WI38 (cell line): ENCODE measurements around the gene QSOX2.

ENCODE experiments used
- H3K4me3 ChIP-seq: 2 replicates; pipeline ENCODE4 v1.5.1; 2011; ENCODE audit warnings: low read depth, mild to moderate bottlenecking, control low read depth, low read length
- TF ChIP-seq, protein P1 (sequence below): IDR thresholded peaks from 2 replicates; pipeline ENCODE4 v1.5.1; 2012; ENCODE audit warnings: low read depth, mild to moderate bottlenecking, control low read depth, low read length

QSOX2 gene

DNA sequence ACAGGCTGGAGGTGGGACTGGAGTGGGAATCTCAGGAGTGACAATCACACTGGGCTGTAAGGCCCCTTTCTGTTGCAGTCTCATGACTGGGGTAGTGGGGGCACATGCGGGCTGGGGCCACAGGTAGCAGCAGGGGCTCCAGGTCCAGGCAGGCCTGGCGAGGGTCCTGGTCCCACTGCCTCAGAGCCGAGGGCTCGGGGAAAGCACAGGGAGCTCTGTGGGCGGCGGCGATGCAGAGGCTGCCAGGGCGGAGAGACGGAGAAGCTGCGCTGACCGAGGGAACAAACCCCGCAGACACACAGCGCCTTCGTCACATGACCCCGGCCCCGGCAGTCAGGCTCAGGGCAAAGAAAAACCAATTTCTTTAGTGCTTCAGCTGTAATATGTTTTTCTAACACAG lies 35.3 kb downstream of the QSOX2 start:
- TF ChIP-seq, protein P1, sequence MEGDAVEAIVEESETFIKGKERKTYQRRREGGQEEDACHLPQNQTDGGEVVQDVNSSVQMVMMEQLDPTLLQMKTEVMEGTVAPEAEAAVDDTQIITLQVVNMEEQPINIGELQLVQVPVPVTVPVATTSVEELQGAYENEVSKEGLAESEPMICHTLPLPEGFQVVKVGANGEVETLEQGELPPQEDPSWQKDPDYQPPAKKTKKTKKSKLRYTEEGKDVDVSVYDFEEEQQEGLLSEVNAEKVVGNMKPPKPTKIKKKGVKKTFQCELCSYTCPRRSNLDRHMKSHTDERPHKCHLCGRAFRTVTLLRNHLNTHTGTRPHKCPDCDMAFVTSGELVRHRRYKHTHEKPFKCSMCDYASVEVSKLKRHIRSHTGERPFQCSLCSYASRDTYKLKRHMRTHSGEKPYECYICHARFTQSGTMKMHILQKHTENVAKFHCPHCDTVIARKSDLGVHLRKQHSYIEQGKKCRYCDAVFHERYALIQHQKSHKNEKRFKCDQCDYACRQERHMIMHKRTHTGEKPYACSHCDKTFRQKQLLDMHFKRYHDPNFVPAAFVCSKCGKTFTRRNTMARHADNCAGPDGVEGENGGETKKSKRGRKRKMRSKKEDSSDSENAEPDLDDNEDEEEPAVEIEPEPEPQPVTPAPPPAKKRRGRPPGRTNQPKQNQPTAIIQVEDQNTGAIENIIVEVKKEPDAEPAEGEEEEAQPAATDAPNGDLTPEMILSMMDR, result no peak
- no peak overlapping the region for H3K4me3 ChIP-seq

DNA sequence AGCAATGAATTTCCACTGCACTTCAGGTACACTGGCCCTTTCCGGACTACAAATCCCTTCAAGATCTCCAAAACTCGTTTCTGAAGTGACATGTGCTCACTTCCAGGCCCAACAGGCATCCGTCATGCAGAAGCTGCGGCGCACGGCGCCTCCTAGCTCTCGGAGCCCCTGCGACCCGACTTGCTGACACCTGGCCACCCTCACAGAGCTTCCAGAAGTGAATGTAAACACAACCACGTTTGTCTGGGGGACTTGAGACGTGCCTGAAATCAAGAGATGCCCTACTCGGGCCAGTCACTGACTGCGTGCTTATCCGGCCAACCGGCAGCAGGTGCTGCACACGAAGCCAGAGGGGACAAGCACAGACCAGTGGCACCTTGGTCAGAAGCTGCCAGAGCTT lies 35.8 kb downstream of the QSOX2 start:
- TF ChIP-seq, protein P1, result no peak
- H3K4me3 ChIP-seq, result no peak overlapping the region

DNA sequence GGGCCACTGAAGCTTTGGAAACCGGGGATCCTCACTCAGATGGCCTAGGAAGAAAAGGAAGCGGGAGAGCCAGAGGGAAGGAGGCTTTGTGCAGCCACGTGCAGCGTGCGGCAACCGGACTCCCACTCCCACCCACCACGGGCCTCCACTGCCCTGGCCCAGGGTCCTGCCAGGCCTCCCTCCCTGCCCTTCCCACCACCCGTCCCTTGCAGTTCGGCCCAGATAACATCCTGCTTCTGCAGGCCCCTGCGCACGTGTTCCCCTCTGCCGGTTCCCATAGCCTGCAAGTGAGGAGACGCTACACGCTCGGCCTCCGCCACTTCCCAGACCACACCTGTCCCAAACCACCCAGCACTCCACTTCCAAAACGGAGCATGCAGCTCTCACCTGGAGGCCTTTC lies 36.4 kb downstream of the QSOX2 start:
- H3K4me3 ChIP-seq, result no peak overlapping the region
- TF ChIP-seq, protein P1, result no peak

DNA sequence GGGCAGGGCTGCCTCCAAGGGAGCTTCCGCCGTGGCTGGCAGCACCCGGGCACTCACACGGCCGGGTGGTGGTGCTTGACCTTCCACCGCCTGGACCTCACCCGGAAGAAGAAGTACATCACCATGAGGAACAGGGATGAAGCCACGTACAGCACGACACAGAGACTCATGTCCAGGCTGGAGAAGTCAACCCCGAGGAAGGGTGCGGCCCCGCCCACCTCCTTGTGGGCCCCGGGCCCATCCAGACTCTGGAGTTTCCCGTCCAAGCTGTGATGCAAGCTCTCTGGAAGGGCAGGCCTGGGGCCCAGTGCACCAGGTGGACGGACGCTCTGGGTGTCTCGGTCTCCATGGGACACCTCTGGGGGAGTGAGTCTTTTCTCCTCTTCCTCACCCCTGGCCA lies 36.9 kb downstream of the QSOX2 start:
- TF ChIP-seq, protein P1, result no peak
- no peak overlapping the region for H3K4me3 ChIP-seq

DNA sequence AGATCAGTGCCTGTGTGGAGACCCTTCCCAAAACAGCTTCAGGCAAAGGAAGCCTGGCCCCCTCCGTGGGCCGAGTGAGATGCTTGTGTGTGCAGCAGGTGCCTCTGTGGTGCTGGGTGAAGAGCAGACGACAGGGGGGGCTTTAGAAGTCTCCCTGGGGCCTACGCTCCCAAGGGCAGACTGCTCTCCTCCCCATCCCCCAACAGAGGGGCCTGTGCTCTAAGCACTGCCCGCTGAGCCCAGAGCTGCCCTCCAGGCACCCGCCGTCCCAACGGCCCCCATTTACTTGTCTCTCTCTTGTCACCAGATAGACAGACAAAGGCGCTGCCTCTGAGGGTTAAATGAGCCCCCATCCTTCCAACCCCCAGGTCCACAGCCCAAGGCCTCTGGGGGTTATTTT lies 38.0 kb downstream of the QSOX2 start:
- TF ChIP-seq, protein P1, result no peak

DNA sequence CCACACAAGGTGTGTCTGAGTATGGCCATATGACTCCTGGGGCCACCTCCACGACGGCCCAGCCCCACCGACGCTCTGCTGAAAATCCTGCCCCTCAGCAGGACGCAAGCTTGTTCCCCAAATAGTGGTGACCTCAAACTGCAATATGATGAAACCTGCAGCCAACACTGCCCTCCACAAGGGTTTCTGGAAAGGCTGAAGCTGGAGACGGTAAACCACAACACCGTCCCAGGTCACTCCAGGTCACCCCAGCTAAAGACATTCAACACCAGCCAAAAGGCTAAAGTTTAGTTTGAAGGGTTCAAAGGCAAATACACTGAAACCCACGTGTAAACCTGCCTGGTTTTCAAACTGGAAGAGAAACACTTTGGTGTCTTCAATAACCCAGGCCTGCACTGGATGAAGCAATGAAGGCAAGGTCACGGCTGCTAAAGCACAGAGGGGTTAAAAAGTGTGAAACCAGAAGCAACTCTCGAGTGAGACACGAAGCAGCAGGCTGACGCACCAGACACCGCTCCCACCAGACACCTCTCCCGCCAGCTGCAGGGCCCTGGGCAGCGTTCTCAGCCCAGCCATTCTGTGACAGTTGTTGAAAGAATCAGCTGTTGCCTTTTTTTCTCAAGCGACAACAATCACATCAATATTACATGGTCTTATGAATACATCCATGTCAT lies 38.9 kb downstream of the QSOX2 start:
- TF ChIP-seq, protein P1, result no peak

More for the DNA sequence above, 38.0 kb downstream of the QSOX2 start:
- no peak overlapping the region for H3K4me3 ChIP-seq

DNA sequence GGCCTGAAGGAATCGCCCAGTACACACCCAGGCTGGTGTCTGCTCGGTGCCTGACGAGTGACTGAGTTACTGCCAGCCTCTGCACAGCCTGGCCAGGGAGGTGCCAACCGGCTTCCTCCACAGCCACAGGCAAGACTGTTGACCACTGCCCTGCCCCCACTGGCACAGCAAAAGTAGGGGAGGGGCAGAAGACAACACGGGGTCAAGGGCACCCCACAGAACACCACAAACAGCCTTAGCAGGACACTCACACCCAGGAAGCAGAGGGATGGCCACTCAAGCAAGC lies 40.0 kb downstream of the QSOX2 start:
- no peak overlapping the region for H3K4me3 ChIP-seq
- TF ChIP-seq, protein P1, result no peak

More for the DNA sequence above, 38.9 kb downstream of the QSOX2 start:
- H3K4me3 ChIP-seq, result no peak overlapping the region
